ENCODE measurements around the gene GMPR. TPM values are rescaled to one million over a fixed set of nuclear protein-coding genes. Genes with fewer than 3 reads are reported as not detected.
"Not testable (repeated sequence)": the region's sequence is repeated elsewhere in the genome, so short reads cannot be mapped to it uniquely, and the experiment has no call there.

The GMPR gene
- total RNA-seq, 4 donors from 2014 or later: 3.6 to 8.1 (median 6.3) TPM; not detected in 1

GRCh38 chr6:16264785-16265184 is 26.4 kb downstream of the GMPR start:
- no peak for DNase-seq
- Histone ChIP-seq H3K36me3 (no peaks in the 10 kb centered on the region), H3K4me1 (no peaks in the 10 kb centered on the region), H3K27ac (no peak overlapping the region), H3K9me3 (no peaks in the 10 kb centered on the region), H3K27me3 (no peaks in the 10 kb centered on the region), H3K4me3 (no peak overlapping the region)
- TF ChIP-seq POLR2A (IDR thresholded peaks at IDR 0.05): no peak
- no peak for TF ChIP-seq CTCF (IDR thresholded peaks at IDR 0.05)

- Histone ChIP-seq H3K9me3 (no peaks in the 10 kb centered on the region), H3K4me1 (no peaks in the 10 kb centered on the region), H3K4me3 (no peak overlapping the region), H3K27ac (no peak overlapping the region), H3K36me3 (no peaks in the 10 kb centered on the region), H3K27me3 (no peaks in the 10 kb centered on the region)
- no peak for DNase-seq
- TF ChIP-seq CTCF (IDR thresholded peaks at IDR 0.05) (no peak), POLR2A (IDR thresholded peaks at IDR 0.05) (no peak)
Observed at GRCh38 chr6:16265351-16266341, 27.3 kb downstream of the GMPR start.

GRCh38 chr6:16267428-16268263 is 29.3 kb downstream of the GMPR start:
- Histone ChIP-seq H3K36me3 (no peaks in the 10 kb centered on the region), H3K27me3 (no peaks in the 10 kb centered on the region), H3K4me3 (no peak overlapping the region), H3K9me3 (no peaks in the 10 kb centered on the region), H3K4me1 (no peaks in the 10 kb centered on the region), H3K27ac (no peak overlapping the region)
- DNase-seq: no peak
- TF ChIP-seq POLR2A (IDR thresholded peaks at IDR 0.05): no peak
- TF ChIP-seq CTCF (IDR thresholded peaks at IDR 0.05): no peak

GRCh38 chr6:16269442-16270070 is 31.2 kb downstream of the GMPR start:
- not testable (repeated sequence) for H3K27me3 ChIP-seq, H3K36me3 ChIP-seq, H3K9me3 ChIP-seq, H3K4me1 ChIP-seq, H3K4me3 ChIP-seq, DNase-seq, H3K27ac ChIP-seq

GRCh38 chr6:16270178-16270794 is 31.9 kb downstream of the GMPR start:
- H3K4me1 ChIP-seq: no peaks in the 10 kb centered on the region
- H3K9me3 ChIP-seq: no peaks in the 10 kb centered on the region
- no peak overlapping the region for H3K4me3 ChIP-seq
- no peak overlapping the region for H3K27ac ChIP-seq
- no peak for DNase-seq
- H3K27me3 ChIP-seq: no peaks in the 10 kb centered on the region
- TF ChIP-seq POLR2A (IDR thresholded peaks at IDR 0.05): no peak
- no peak for TF ChIP-seq CTCF (IDR thresholded peaks at IDR 0.05)
- H3K36me3 ChIP-seq: no peaks in the 10 kb centered on the region

Measured in Peyer's patch (tissue), 4 donors.